Ishikawa (cell line): ENCODE data around the gene ENOX1.

ENCODE experiments used
- CREB1 ChIP-seq: IDR thresholded peaks from 2 replicates; pipeline ENCODE4 v1.6.1; 2012; ENCODE audit warnings: low read depth
- EGR1 ChIP-seq: IDR thresholded peaks from 2 replicates; pipeline ENCODE4 v1.6.1; 2012
- TAF1 ChIP-seq: IDR thresholded peaks from 2 replicates; pipeline ENCODE4 v1.6.1; 2012; ENCODE audit warnings: low read depth, mild to moderate bottlenecking
- TCF12 ChIP-seq: IDR thresholded peaks from 2 replicates; pipeline ENCODE4 v1.6.1; 2012; ENCODE audit warnings: low read depth
- TEAD4 ChIP-seq: IDR thresholded peaks from 2 replicates; pipeline ENCODE4 v1.6.1; 2012
- TF ChIP-seq, protein P1 (sequence below): IDR thresholded peaks from 2 replicates; pipeline ENCODE4 v1.6.1; 2012
- TF ChIP-seq, protein P2 (sequence below): IDR thresholded peaks from 2 replicates; pipeline ENCODE4 v1.6.1; 2012; ENCODE audit warnings: low read depth, mild to moderate bottlenecking
- TF ChIP-seq, protein P3 (sequence below): IDR thresholded peaks from 2 replicates; pipeline ENCODE4 v1.6.1; 2012

DNA sequence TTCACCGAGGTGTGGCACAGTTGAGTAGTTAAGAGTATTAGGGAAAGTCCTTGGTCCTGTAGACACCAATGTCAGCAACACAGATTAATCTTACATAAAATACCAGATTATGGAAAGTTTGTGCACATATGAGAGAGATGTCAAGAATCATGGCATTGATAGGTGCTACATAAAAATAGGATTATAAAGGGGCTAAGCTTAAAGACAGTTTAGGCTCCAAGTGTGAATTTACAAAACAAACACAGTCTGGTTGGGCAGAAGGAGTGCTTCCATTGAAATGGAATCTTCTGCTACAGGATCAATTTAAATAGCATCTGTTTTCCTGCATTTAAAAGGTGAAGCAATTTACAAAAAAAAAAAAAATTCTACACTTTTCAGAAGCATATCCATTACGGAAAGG, 470.5 kb downstream of the ENOX1 start:
- TF ChIP-seq, protein P1, sequence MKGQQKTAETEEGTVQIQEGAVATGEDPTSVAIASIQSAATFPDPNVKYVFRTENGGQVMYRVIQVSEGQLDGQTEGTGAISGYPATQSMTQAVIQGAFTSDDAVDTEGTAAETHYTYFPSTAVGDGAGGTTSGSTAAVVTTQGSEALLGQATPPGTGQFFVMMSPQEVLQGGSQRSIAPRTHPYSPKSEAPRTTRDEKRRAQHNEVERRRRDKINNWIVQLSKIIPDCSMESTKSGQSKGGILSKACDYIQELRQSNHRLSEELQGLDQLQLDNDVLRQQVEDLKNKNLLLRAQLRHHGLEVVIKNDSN: no peak
- no peak for TF ChIP-seq EGR1
- TF ChIP-seq TEAD4: no peak
- TF ChIP-seq, protein P2, sequence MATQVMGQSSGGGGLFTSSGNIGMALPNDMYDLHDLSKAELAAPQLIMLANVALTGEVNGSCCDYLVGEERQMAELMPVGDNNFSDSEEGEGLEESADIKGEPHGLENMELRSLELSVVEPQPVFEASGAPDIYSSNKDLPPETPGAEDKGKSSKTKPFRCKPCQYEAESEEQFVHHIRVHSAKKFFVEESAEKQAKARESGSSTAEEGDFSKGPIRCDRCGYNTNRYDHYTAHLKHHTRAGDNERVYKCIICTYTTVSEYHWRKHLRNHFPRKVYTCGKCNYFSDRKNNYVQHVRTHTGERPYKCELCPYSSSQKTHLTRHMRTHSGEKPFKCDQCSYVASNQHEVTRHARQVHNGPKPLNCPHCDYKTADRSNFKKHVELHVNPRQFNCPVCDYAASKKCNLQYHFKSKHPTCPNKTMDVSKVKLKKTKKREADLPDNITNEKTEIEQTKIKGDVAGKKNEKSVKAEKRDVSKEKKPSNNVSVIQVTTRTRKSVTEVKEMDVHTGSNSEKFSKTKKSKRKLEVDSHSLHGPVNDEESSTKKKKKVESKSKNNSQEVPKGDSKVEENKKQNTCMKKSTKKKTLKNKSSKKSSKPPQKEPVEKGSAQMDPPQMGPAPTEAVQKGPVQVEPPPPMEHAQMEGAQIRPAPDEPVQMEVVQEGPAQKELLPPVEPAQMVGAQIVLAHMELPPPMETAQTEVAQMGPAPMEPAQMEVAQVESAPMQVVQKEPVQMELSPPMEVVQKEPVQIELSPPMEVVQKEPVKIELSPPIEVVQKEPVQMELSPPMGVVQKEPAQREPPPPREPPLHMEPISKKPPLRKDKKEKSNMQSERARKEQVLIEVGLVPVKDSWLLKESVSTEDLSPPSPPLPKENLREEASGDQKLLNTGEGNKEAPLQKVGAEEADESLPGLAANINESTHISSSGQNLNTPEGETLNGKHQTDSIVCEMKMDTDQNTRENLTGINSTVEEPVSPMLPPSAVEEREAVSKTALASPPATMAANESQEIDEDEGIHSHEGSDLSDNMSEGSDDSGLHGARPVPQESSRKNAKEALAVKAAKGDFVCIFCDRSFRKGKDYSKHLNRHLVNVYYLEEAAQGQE: no peak
- no peak for TF ChIP-seq TCF12
- TF ChIP-seq, protein P3, sequence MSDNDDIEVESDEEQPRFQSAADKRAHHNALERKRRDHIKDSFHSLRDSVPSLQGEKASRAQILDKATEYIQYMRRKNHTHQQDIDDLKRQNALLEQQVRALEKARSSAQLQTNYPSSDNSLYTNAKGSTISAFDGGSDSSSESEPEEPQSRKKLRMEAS: no peak
- TF ChIP-seq CREB1: no peak
- TF ChIP-seq TAF1: no peak
